Endodermal cell (in vitro differentiated cells): ENCODE data around the gene GALNT9. TPM values are rescaled to one million over a fixed set of nuclear protein-coding genes. Genes with fewer than 3 reads are reported as not detected.

Experiments
- DNase-seq: peaks from one replicate; pipeline ENCODE4 v3.0.0-alpha.2; 2017
- H3K27ac ChIP-seq: 2 replicates; pipeline ENCODE4 v1.5.1; 2013; ENCODE audit warnings: mild to moderate bottlenecking, low read depth, low read length, moderate library complexity
- H3K27me3 ChIP-seq: 2 replicates; pipeline ENCODE4 v1.6.1; 2013; ENCODE audit warnings: mild to moderate bottlenecking, low read length, moderate library complexity; ENCODE audit not compliant: insufficient read depth, control insufficient read depth, poor library complexity, severe bottlenecking
- H3K36me3 ChIP-seq: 2 replicates; pipeline ENCODE4 v1.7.0; 2013; ENCODE audit warnings: mild to moderate bottlenecking, low read length, moderate library complexity; ENCODE audit not compliant: control insufficient read depth, insufficient read depth
- H3K4me1 ChIP-seq: one replicate; pipeline ENCODE4 v1.7.0; 2013; ENCODE audit warnings: low read length; ENCODE audit not compliant: control insufficient read depth, insufficient read depth
- H3K4me3 ChIP-seq: 2 replicates; pipeline ENCODE4 v1.5.1; 2013; ENCODE audit warnings: mild to moderate bottlenecking, low read length, moderate library complexity
- H3K9ac ChIP-seq: 2 replicates; pipeline ENCODE4 v1.6.1; 2013; ENCODE audit warnings: mild to moderate bottlenecking, low read length, moderate library complexity; ENCODE audit not compliant: poor library complexity, severe bottlenecking; ENCODE audit errors: extremely low read depth
- H3K9me3 ChIP-seq: 2 replicates; pipeline ENCODE4 v1.6.1; 2013; ENCODE audit warnings: mild to moderate bottlenecking, low read length, moderate library complexity; ENCODE audit not compliant: control insufficient read depth
- H3K27ac Mint-ChIP-seq: 2 replicates; pipeline ENCODE4 v1.8.0; 2020; ENCODE audit warnings: mixed read lengths
- H3K27me3 Mint-ChIP-seq: 2 replicates; pipeline ENCODE4 v1.8.0; 2021; ENCODE audit warnings: mild to moderate bottlenecking, mixed read lengths; ENCODE audit not compliant: insufficient read depth
- H3K36me3 Mint-ChIP-seq: 2 replicates; pipeline ENCODE4 v1.8.0; 2020; ENCODE audit warnings: low read depth, mixed read lengths
- H3K4me1 Mint-ChIP-seq: 2 replicates; pipeline ENCODE4 v1.8.0; 2020; ENCODE audit warnings: mixed read lengths
- H3K4me3 Mint-ChIP-seq: 2 replicates; pipeline ENCODE4 v1.8.0; 2020; ENCODE audit warnings: mild to moderate bottlenecking, moderate library complexity, mixed read lengths
- H3K9me3 Mint-ChIP-seq: 2 replicates; pipeline ENCODE4 v1.8.0; 2020; ENCODE audit warnings: mild to moderate bottlenecking, mixed read lengths
- CTCF ChIP-seq: fragments of 200-600 bp; sonication (generic); conservative IDR thresholded peaks from 2 replicates; pipeline ENCODE4 v1.5.0; 2021; ENCODE audit warnings: antibody characterized with exemption, mild to moderate bottlenecking
- WGBS, 2 experiments: methylation state at CpG; one replicate each; pipeline versions ENCODE4 v1.1.5 to v1.1.7; 2013; ENCODE audit warnings: missing lambda C conversion rate in 2 of 2, mixed read lengths in 1 of 2; ENCODE audit not compliant: insufficient coverage in 1 of 2, insufficient read length in 1 of 2; 5-methylcytosine and 5-hydroxymethylcytosine counted together
- total RNA-seq, 2 donors: library from RNA; stranded (reverse); fragmentation: NEBNext Ultra II Directional in 1 of 2; extraction: Animal tissue kit (Norgen Biotek cat#: 25700) in 1 of 2; gene quantifications; 2 replicates in 1 of 2; 3 replicates in 1 of 2; pipeline ENCODE4 v1.2.1, GENCODE V29; 2021

GALNT9 gene
- total RNA-seq, 2 donors from 2014 or later, result 0.13 TPM; not detected in 1

GRCh38 chr12:132269271-132269968 is 60.0 kb downstream of the GALNT9 start:
- H3K36me3 Mint-ChIP-seq, result no peaks in the 10 kb centered on the region
- no peaks in the 10 kb centered on the region for H3K4me1 Mint-ChIP-seq
- no peak overlapping the region for H3K4me3 Mint-ChIP-seq
- no peak for TF ChIP-seq CTCF
- Histone ChIP-seq H3K4me1 (no peaks in the 10 kb centered on the region), H3K9ac (no peak overlapping the region), H3K4me3 (no peak overlapping the region), H3K9me3 (peaks cover 19% of the 10 kb centered on the region), H3K27ac (no peak overlapping the region), H3K27me3 (no peaks in the 10 kb centered on the region), H3K36me3 (no peaks in the 10 kb centered on the region)
- DNase-seq, result no peak
- H3K27me3 Mint-ChIP-seq, result peaks cover 29% of the 10 kb centered on the region
- H3K9me3 Mint-ChIP-seq, result no peaks in the 10 kb centered on the region
- no peak overlapping the region for H3K27ac Mint-ChIP-seq
- WGBS, 2 experiments, result 90 to 93% methylated on average over 24 to 44 of the region's 44 CpGs

GRCh38 chr12:132268674-132269073 is 60.7 kb downstream of the GALNT9 start:
- no peaks in the 10 kb centered on the region for H3K27me3 ChIP-seq
- H3K4me1 Mint-ChIP-seq, result no peaks in the 10 kb centered on the region
- no peaks in the 10 kb centered on the region for H3K4me1 ChIP-seq
- H3K9me3 Mint-ChIP-seq, result no peaks in the 10 kb centered on the region
- TF ChIP-seq CTCF, result no peak
- peaks cover 19% of the 10 kb centered on the region for H3K9me3 ChIP-seq
- H3K27ac Mint-ChIP-seq, result no peak overlapping the region
- H3K27me3 Mint-ChIP-seq, result peaks cover 29% of the 10 kb centered on the region
- H3K4me3 ChIP-seq, result no peak overlapping the region
- no peaks in the 10 kb centered on the region for H3K36me3 Mint-ChIP-seq
- H3K9ac ChIP-seq, result no peak overlapping the region
- H3K27ac ChIP-seq, result no peak overlapping the region
- no peak overlapping the region for H3K4me3 Mint-ChIP-seq
- H3K36me3 ChIP-seq, result no peaks in the 10 kb centered on the region
- no peak for DNase-seq
- WGBS, 2 experiments, result 87 to 93% methylated on average over 26 of the region's 26 CpGs

- DNase-seq, result no peak
- H3K9me3 Mint-ChIP-seq, result no peaks in the 10 kb centered on the region
- no peak overlapping the region for H3K27ac Mint-ChIP-seq
- Histone ChIP-seq H3K9me3 (peaks cover 22% of the 10 kb centered on the region), H3K27me3 (no peaks in the 10 kb centered on the region), H3K4me1 (no peaks in the 10 kb centered on the region), H3K36me3 (no peaks in the 10 kb centered on the region), H3K9ac (no peak overlapping the region), H3K4me3 (peak overlapping the region; percentile 37), H3K27ac (no peak overlapping the region)
- H3K4me3 Mint-ChIP-seq, result no peak overlapping the region
- H3K27me3 Mint-ChIP-seq, result peaks cover 32% of the 10 kb centered on the region
- H3K4me1 Mint-ChIP-seq, result no peaks in the 10 kb centered on the region
- TF ChIP-seq CTCF, result no peak
- WGBS, 2 experiments, result 93 to 100% methylated on average over 2 to 10 of the region's 10 CpGs
- H3K36me3 Mint-ChIP-seq, result no peaks in the 10 kb centered on the region
Observed at GRCh38 chr12:132267873-132268272, 61.5 kb downstream of the GALNT9 start.
